ENCODE results near the gene CMTM3.
A peak's percentile ranks its signal among the peaks of the same experiment; 100 is the strongest.
"Not testable (repeated sequence)": the region's sequence is repeated elsewhere in the genome, so short reads cannot be mapped to it uniquely, and the experiment has no call there.

CMTM3 gene

GRCh38 chr16:66637806-66638205 is 33.3 kb downstream of the CMTM3 start:
- DNase-seq = no peak

DNA sequence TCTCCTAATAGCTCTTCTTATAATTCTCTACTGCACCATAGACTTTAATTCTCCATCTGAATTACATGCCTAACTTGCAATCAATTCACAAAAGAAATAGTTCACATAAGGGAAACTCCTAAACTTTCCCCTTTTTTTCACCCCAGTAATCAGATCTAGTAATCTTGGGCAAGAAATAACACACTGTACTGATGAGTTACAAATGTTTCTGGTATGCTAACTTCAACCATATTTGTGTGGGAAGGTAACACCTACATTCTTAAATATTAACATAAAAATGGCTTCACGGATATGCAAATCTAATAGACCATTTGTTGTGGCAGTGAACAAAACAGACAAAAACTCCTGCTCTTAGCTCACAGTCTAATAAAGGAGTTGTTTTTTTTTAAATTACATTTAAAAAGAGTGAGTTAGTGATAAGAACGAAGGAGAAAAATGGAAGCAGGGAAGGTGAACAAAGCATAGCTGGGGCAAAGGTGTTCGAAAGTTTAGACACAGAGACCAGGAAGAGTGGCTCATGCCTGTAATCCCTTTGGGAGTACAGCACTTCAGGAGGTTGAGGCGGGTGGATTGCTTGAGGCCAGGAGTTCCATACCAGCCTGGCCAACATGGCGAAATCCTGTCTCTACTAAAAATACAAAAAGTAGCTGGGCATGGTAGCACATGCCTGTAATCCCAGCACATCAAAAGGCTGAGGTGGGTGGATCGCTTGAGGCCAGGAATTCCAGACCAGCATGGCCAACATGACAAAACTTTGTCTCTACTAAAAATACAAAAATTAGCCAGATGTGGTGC is 34.8 kb downstream of the CMTM3 start:
- no peak for DNase-seq

DNA sequence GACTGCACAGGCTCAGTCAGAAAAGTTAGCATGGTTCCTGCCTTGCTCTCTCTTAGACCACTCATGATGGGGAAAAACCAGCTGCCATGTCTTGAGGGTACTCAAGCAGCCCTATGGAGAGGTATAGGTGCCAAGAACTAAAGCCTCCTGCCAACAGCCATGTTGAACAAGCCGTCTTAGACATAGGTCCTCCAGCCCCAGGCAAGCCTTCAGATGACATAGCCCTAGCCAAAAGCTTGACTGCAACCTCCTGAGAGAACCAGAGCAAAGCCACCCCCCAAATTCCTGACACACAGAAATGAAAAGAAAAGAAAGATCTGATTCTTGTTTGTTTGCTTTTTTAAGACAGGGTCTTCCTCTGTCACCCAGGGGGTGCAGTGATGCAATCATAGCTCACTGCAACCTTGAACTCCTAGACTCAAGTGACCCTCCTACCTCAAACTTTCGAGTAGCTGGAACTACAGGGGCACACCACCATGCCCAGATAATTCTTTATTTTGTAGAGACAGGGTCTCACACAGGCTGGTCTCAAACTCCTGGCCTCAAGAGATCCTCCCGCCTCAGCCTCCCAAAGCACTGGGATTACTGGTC is 36.3 kb downstream of the CMTM3 start:
- no peak for DNase-seq

GRCh38 chr16:66641387-66641786 is 36.9 kb downstream of the CMTM3 start:
- DNase-seq = no peak

GRCh38 chr16:66647866-66648265 is 43.4 kb downstream of the CMTM3 start:
- DNase-seq = no peak

GRCh38 chr16:66649167-66649566 is 44.7 kb downstream of the CMTM3 start:
- DNase-seq = no peak

DNA sequence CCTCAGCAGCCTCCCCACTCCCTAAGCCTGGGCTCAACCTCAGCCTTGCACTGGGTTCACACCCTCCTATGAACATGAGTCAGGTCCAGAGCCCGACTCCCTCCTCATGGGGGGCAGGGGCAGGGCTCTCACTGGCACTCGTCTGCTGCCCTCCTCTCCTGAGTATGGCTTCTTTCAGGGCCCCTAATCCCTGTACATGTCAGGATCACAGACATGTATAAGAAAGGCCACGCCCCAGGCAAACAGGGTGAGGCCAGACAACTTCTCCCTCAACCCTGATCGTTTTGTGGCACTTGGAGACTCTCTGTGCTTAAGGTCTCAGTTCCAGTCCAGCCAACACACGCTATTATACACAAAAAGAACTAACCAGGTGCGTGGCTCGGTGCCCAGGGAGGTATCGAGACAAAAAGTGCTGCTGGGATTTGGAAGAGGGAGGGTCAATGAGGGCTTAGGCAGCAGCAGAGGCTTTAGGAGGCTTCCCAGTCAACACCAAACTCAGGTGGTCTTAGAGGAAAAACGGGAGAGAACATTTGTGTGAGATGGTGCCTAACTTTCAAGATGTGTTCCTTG is 45.2 kb downstream of the CMTM3 start:
- DNase-seq = no peak

DNA sequence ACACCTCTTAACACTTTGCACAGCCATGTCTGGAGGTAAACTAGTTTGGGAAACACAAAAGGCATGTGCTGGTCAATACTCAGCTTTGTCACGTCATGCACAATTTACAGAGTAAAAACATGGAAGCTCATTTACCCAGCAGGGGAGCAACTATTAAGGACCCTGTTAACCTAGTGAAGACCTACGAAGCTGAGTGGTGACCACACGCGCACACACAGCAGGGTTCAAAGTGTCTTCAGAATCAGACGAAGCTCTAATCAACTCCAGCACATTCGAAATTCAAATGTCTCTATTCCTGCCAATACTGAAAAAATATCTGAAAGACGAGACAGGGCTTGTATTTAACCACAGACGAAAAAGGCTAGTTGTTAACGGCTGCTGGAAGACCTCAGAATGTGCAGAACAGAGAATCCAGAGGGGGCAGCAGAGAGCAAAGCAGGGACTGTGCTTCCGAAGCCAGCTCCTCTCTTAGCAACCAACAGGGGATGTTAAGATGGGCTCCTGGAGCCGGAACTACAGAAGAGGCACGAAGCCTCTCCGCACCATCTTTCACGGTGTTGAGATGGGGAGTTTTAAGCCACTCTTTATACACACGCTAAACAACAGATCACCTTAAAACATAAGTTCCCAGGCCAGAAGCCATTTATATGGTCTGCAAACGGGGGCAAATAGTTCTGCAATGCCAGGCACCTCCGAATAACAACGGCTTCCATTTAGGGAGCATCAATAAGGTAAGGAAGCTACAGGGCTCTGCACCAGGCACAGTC is 46.4 kb downstream of the CMTM3 start:
- DNase-seq = peak; percentile 92

DNA sequence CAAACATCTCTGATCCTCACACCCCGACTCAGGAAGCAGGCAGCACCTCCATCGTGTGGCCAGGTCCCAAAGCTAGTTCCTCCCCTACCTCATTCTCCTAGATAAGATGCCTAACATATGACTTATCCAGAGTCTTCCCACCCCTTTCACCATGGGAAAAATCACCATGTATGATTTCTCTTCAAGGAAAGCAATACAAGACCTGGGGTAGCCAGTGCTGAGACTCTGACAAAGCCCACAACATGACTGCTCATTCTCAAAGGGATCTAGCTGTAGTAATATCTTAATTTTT is 46.9 kb downstream of the CMTM3 start:
- DNase-seq = no peak

DNA sequence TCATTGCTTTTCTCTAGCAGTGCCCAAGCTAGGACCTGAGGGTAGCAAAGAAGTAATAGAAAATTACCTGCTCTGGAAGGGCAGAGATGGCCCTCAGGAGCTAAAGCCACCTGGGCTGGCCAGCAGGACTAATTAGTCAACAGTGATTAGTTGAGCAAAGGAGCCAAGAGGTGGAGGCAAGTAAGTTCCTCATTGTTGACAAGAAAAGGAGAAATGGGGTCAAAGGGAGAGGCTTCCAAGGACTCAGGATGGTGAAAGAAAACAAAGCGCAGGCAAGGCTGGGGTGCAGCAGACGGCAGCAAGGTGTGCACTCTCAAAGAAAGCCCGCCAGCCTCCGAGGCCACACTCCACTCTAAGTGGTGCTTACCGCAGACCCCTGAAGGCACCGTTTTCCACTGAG is 47.5 kb downstream of the CMTM3 start:
- DNase-seq = no peak

DNA sequence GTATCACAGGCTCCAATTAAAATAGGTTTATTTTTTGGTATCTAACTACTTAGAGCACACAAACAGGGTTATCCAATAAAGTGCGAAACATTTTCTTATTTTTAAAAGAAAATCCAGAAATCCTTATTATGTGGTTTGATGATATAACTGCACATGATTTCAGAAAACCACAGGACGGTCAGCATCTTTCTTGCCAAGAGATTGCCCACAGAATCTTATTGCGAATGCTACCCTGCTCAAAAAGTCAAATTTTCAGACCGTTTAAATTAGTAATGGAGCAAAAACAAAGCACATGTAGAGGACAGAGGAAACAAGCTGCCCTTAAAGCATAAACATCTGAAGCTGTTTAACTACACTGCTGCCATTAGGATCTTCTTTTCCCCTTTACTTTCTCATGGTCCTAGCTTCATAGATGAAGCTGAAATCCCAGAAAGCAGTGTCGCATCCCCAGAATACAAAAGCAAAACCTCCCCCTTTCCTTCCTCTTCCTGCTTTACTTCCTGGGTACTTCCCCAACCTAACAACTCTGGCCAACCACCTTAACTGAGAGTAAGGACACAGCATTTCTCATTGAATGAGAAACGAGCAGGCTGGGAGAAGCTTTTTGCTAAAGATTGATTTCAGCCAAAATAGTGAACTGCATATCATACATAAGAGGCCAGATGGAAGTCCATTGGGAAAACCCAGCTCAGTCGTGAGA is 48.3 kb downstream of the CMTM3 start:
- no peak for DNase-seq

DNA sequence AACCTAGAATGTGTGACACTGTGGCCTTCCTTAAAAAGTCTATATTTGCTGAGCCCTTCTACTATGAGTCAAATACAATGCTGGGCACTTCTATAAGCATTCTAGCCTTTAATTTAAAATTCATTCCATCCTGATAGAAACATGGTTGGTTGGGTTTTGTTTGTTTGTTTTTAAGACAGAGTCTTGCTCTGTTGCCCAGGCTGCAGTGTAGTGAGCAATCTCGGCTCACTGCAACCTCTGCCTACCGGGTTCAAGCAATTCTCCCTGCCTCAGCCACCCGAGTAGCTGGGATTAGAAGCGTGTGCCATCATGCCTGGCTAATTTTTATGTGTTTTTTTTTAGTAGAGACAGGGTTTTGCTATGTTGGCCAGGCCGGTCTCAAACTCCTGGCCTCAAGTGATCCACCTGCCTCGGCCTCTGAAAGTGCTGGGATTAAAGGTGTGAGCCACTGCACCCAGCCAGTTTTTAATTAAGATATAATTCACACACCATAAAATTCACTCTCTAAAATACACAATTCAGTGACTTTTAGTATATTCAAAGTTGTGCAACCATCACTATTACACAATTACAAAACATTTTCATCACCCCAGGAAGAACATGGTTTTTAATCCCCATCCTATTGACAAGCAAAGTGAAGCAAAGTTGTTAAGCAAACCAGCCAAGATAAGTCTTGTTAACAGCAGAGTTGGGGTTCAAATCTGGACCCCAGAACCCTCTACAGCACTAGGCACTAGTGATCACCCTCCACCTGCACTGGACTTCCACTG is 49.3 kb downstream of the CMTM3 start:
- DNase-seq = no peak

GRCh38 chr16:66656547-66656946 is 52.0 kb downstream of the CMTM3 start:
- DNase-seq = no peak

DNA sequence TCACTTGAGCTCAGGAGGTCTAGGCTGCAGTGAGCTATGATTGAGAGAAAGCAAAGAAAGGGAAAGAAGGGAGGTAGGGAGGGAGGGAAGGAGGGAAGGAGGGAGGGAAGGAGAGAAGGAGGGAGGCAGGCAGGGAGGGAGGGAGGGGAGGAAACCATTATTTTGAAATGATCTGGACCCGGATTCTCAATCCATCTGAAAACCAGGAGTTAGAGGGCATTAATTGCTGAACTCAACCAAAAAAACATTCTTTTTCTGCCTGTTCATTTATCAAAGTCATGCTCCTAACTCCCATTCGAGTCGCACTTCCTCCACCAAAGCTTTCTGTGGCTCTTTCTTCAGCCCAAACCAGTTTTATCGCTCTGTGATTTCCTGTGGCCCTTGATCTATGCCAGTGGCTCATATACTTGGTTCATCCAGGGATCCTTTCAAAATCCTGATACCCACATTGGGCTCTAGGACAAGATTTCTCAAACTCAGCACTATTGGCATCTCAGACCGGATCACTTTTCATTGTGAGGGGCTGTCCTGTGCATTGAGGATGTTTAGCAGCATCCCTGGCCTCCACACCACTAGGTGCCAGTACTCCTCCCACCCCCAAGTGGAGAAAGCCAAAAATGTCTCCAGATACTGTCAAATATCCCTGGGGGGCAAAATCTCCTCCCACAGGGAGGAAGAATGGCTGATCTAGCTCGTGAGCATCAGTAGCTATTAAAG is 53.8 kb downstream of the CMTM3 start:
- DNase-seq = no peak

GRCh38 chr16:66658860-66659190 is 54.3 kb downstream of the CMTM3 start:
- no peak for DNase-seq

GRCh38 chr16:66660422-66661209 is 56.1 kb downstream of the CMTM3 start:
- peak; percentile 84 for DNase-seq

GRCh38 chr16:66661210-66661560 is 56.7 kb downstream of the CMTM3 start:
- no peak for DNase-seq

- DNase-seq = not testable (repeated sequence)
Measured at GRCh38 chr16:66661671-66662346, 57.3 kb downstream of the CMTM3 start.

- DNase-seq = no peak
Measured at GRCh38 chr16:66662445-66663194, 58.1 kb downstream of the CMTM3 start.

All from femur (tissue), 1 donor.